Left colon (tissue), 2 donors: ENCODE measurements around the gene CXADR. TPM values are rescaled to one million over a fixed set of nuclear protein-coding genes. Genes with fewer than 3 reads are reported as not detected.

ENCODE experiments used
- ATAC-seq: fragments of 200-7000 bp; cut with Tn5 transposase; one replicate; pipeline ENCODE4 v1.9.1; 2020; ENCODE audit warnings: mild to moderate bottlenecking, moderate library complexity
- DNase-seq, 2 donors: peaks; one replicate each; pipeline ENCODE4 v3.0.0-alpha.2; 2020
- intact Hi-C, 2 donors: fragments of 100-400 bp; cut with DNase I in 1 of 2; cut with micrococcal nuclease in 1 of 2; formaldehyde crosslinking; loops; one replicate each; pipeline versions ENCODE4 v1.11.2 to v1.14.0; 2022; cut with DNase I, micrococcal nuclease
- total RNA-seq, 2 donors: library from RNA; stranded (reverse); fragmentation: NEBNext Ultra II Directional; extraction: Animal tissue kit (Norgen Biotek cat#: 25700); gene quantifications; one replicate each; pipeline ENCODE4 v1.2.1, GENCODE V29; 2021
- donor health status: DM: no; HTN: no; CAD: no.
- donor health status: DM: yes; HTN: yes; CAD: no.

Gene CXADR
- total RNA-seq, 2 donors from 2014 or later = 70.5 to 79.2 TPM

DNA sequence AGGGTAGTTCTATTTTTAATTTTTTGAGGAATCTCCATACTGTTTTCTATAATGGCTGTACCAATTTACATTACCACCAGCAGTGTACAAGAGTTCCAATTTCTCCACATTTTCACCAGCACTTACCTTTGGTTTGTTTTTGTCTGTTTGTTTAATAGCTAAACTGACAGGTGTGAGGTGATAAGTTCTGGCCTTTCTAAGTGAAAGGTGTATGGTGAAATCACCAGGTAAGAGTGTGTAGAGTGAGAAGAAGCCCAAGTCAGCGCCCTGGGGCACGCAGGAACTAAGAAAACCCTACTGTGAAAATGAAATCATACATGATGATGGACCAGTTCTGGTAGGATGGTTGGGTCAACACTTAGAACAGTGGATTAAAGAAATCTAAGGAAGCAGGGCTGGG lies 65.3 kb downstream of the CXADR start:
- intact Hi-C loops = no loop called here
- no peak for DNase-seq
- peak; percentile 50 for ATAC-seq

GRCh38 chr21:17578876-17579275 lies 66.0 kb downstream of the CXADR start:
- ATAC-seq = peak; percentile 35
- DNase-seq = no peak
- intact Hi-C loops = no loop called here

GRCh38 chr21:17580319-17580718 lies 67.5 kb downstream of the CXADR start:
- intact Hi-C loops = loop anchor here in 1 of 2 donors (5.0 kb wide), 1 partner anchor 193 kb away; no protein-coding TSS in a partner anchor
- no peak for ATAC-seq
- DNase-seq = no peak

DNA sequence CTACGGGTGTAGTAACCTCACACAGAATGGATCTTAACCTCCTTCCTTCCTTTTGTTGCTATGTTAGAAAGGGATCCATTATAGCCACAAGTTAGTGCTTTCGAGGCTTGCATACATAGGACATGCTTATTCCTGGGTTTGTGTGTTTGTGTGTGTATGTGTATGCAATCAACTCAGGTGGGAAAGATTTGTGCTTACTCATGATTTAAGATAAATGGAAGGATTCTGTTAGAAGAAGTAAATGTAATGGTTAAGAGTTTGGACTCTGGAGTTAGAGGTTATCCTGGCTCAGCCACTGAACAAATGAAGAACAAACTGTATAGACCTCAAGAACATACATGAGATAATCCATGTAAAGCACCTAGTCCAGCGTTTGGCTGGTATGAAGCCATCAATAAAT lies 71.1 kb downstream of the CXADR start:
- DNase-seq (no peak), ATAC-seq (no peak)
- intact Hi-C loops = loop anchor here in 1 of 2 donors (5.0 kb wide), 1 partner anchor 197 kb away; no protein-coding TSS in a partner anchor

- DNase-seq (no peak), ATAC-seq (peak; percentile 56)
- intact Hi-C loops = no loop called here
Observed at GRCh38 chr21:17585875-17586450, 73.1 kb downstream of the CXADR start.

GRCh38 chr21:17590430-17590829 lies 77.6 kb downstream of the CXADR start:
- intact Hi-C loops = no loop called here
- peak; percentile 60 for ATAC-seq
- DNase-seq = no peak

- intact Hi-C loops = no loop called here
- ATAC-seq = no peak
- no peak for DNase-seq
Observed at GRCh38 chr21:17597680-17598079, 84.8 kb downstream of the CXADR start.

- intact Hi-C loops = no loop called here
- DNase-seq = no peak
- no peak for ATAC-seq
Observed at GRCh38 chr21:17598437-17598836, 85.6 kb downstream of the CXADR start.

- intact Hi-C loops = no loop called here
- DNase-seq (no peak), ATAC-seq (no peak)
Observed at GRCh38 chr21:17602874-17603273, 90.0 kb downstream of the CXADR start.

- DNase-seq (peak in 1 of 2 donors; percentile 27), ATAC-seq (peak; percentile 48)
- intact Hi-C loops = no loop called here
Observed at GRCh38 chr21:17607684-17608083, 94.8 kb downstream of the CXADR start.

DNA sequence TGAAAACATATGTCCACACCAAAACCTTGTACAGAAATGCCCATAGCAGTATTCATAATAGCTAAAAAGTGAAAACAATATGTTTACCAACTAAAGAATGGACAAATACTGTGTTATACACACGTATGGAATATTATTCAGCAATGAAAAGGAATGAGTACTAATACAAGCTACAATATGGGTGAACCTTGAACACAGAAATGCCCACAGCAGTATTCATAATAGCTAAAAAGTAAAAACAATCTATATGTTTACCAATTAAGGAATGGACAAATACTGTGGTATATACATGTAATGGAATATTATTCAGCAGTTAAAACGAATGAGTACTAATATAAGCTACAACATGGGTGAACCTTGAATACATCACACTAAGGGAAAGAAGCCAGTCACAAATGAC lies 96.8 kb downstream of the CXADR start:
- no peak for DNase-seq
- no peak for ATAC-seq
- intact Hi-C loops = no loop called here

- DNase-seq = peak in 1 of 2 donors; percentile 41
- no peak for ATAC-seq
- intact Hi-C loops = no loop called here
Observed at GRCh38 chr21:17610911-17611310, 98.1 kb downstream of the CXADR start.

GRCh38 chr21:17611414-17612022 lies 98.7 kb downstream of the CXADR start:
- DNase-seq (peak; percentile 82 to 87), ATAC-seq (peak; percentile 60)
- intact Hi-C loops = no loop called here

DNA sequence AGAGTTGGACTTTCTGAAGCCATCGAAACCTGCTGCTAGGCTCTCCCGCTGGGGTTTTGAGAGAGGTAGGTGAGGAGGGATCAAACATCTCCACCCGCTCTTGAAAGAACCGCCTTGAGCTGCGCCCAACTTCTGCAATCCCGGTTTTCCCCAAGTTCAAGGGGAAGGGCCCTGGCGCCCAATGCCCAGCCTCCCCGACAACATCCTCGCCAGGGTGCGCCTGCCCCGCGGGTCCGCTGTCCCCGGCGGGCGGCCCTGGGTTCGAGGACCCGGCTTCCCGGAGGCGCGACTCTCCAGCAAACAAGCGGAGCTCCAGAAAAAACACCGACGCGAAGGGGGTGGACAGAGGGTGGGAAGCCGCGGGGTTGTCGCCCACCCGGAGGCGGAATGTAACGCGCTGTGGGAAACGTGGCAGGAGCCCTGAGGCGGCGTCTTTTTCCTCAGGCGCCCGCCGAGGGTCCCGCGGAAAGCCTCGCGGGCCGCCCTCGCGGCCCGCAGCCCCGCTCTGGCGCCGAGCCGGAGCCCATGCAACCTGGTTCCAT lies 99.3 kb downstream of the CXADR start:
- peak; percentile 42 for ATAC-seq
- intact Hi-C loops = no loop called here
- peak; percentile 46 to 63 for DNase-seq

DNA sequence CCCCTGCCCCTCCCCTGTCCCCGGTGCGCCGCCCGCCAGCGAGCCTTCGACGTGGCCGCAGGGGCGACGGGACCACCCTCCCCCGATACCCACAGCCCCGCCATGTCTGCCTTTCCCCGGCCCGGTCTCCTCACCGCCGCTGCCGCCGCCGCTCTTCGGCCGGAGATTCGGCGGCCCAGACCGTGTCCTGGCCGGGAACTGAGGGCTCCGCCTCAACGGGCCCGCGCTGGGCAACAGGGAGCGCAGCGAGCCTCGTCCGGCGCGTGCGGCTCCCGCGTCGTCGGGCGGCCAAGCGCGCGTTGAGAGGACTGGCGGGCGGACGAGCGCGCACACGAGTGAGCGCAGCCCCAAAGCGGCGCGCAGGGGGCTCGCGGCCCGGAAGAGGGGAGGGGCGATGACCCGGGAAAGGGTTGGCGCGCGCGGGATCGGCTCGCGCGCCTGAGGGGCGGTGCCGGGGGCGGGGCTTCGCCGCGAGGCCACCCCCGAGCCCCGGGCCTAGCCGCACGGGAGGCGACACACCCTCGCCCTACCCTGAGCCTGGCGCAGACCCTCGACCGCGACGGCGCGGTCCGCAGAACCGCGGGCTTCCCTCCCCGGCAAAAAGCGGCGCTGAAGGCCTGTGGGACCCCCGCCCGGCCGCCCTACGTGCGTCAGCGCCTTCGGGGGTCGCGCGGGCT lies 99.9 kb downstream of the CXADR start, which contains the start of gene BTG3:
Gene BTG3 (minus strand): TSS at position 337 of the 677 bp plus-strand sequence. CDS start 3,757 bp downstream, outside the sequence.
- ATAC-seq = peak; percentile 77
- peak; percentile 75 to 83 for DNase-seq
- intact Hi-C loops = no loop called here

GRCh38 chr21:17613242-17613676 lies 100.4 kb downstream of the CXADR start:
- no peak for ATAC-seq
- intact Hi-C loops = no loop called here
- DNase-seq = peak; percentile 46 to 56

- ATAC-seq (no peak), DNase-seq (no peak)
- intact Hi-C loops = no loop called here
Observed at GRCh38 chr21:17616831-17617230, 104.0 kb downstream of the CXADR start.

- intact Hi-C loops = loop anchor here in 1 of 2 donors (10.0 kb wide), 1 partner anchor 203 kb away; no protein-coding TSS in a partner anchor
- ATAC-seq (no peak), DNase-seq (no peak)
Observed at GRCh38 chr21:17622018-17622417, 109.2 kb downstream of the CXADR start.

DNA sequence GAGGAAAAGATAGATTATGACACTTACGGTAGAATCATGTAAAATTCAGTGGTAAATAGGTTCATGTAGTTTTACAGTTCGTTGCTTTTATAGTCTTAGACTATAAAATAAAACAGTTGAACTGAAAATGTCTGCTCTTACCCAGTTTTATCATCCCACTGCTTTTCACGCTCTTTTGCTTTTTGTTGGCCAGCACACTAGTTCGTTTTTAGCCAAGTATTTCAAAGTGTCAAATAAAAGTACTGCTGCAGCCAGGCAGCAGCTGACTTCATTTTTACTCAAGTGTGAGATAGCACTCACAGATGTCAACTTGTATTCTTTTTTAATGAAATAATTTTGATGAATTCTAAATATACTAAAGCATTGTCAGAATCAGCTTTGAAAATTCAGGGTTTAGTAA lies 118.4 kb downstream of the CXADR start:
- DNase-seq (no peak), ATAC-seq (no peak)
- intact Hi-C loops = no loop called here

DNA sequence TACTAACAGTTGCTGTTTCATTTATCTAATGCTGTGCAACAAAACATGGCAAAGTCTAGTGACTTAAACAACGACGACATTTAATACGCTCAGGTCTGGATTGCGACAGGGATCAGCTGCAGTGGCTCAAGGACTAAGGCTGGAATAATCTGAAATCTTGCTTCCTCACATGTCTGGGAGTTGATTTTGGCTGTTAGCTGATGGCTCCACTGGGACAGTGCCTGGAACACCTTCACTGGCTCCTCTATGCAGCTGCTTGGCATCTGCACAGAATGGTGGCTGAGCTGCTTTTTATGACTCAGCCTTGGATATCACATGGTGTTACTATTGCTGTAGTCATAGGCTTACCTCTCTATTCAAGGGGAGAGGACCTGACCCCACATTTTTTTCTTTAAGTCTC lies 123.9 kb downstream of the CXADR start:
- DNase-seq = no peak
- no peak for ATAC-seq
- intact Hi-C loops = no loop called here
